ENCODE data around the gene PNMA6F.
"Not testable (repeated sequence)": the region's sequence is repeated elsewhere in the genome, so short reads cannot be mapped to it uniquely, and the experiment has no call there.

Gene PNMA6F

GRCh38 chrX:153333821-153334653 is 12.5 kb upstream of the PNMA6F start, which contains the start of gene ZNF275:
TSS of gene ZNF275 (plus strand) at chrX:153334153. CDS start at chrX:153336680, 2,527 bp downstream.
- Histone ChIP-seq H2AK5ac (ENCODE audit: low read length) (no peak within 1 kb of the TSS), H3K23ac (ENCODE audit: low read length) (no peak within 1 kb of the TSS), H3K18ac (ENCODE audit: low read length) (peak within 1 kb of the TSS; percentile 25), H3K56ac (ENCODE audit: low read length) (peak within 1 kb of the TSS; percentile 91), H3K4me2 (ENCODE audit: low read length) (peak within 1 kb of the TSS; percentile 57), H3K9ac (ENCODE audit: low read length) (peak within 1 kb of the TSS; percentile 88), H2BK5ac (ENCODE audit: low read length) (no peak within 1 kb of the TSS), H3K4ac (ENCODE audit: low read depth, low read length) (no peak within 1 kb of the TSS), H4K8ac (ENCODE audit: low read depth, low read length) (no peak within 1 kb of the TSS), H3K36me3 (ENCODE audit: control insufficient read depth, insufficient read depth, low read length) (no peaks in the 10 kb centered on the region), H4K5ac (ENCODE audit: low read length) (no peak within 1 kb of the TSS), H2BK120ac (ENCODE audit: low read depth, low read length) (no peak within 1 kb of the TSS), H3K4me1 (ENCODE audit: control insufficient read depth, low read depth, low read length) (no peaks in the 10 kb centered on the region), H3K27ac (ENCODE audit: low read depth, low read length) (no peak within 1 kb of the TSS), H3K27me3 (ENCODE audit: insufficient read depth, low read length, poor library complexity) (no peaks in the 10 kb centered on the region), H2BK15ac (replicated peaks; ENCODE audit: low read depth) (no peak within 1 kb of the TSS), H3K79me2 (ENCODE audit: control insufficient read depth, insufficient read depth, low read length) (no peaks in the 10 kb centered on the region), H3K79me1 (ENCODE audit: low read length) (no peaks in the 10 kb centered on the region), H3K4me3 (ENCODE audit: low read length) (peak within 1 kb of the TSS; percentile 68)
- WGBS (ENCODE audit: extremely low coverage, insufficient coverage, low lambda C conversion rate), result no CpG with 5 or more reads among the region's 86 CpGs
- DNase-seq, result peak; percentile 68

GRCh38 chrX:153333266-153333665 is 11.7 kb upstream of the PNMA6F start:
- WGBS (ENCODE audit: extremely low coverage, insufficient coverage, low lambda C conversion rate), result no CpG with 5 or more reads among the region's 2 CpGs
- DNase-seq, result no peak
- Histone ChIP-seq H4K8ac (ENCODE audit: low read depth, low read length) (no peak overlapping the region), H2BK120ac (ENCODE audit: low read depth, low read length) (no peak overlapping the region), H2BK15ac (replicated peaks; ENCODE audit: low read depth) (no peak overlapping the region), H3K9ac (ENCODE audit: low read length) (no peak overlapping the region), H3K27me3 (ENCODE audit: insufficient read depth, low read length, poor library complexity) (no peaks in the 10 kb centered on the region), H2AK5ac (ENCODE audit: low read length) (no peak overlapping the region), H3K56ac (ENCODE audit: low read length) (no peak overlapping the region), H3K79me1 (ENCODE audit: low read length) (no peaks in the 10 kb centered on the region), H2BK5ac (ENCODE audit: low read length) (no peak overlapping the region), H3K4me1 (ENCODE audit: control insufficient read depth, low read depth, low read length) (no peaks in the 10 kb centered on the region), H3K4me3 (ENCODE audit: low read length) (no peak overlapping the region), H3K23ac (ENCODE audit: low read length) (no peak overlapping the region), H3K4ac (ENCODE audit: low read depth, low read length) (no peak overlapping the region), H3K4me2 (ENCODE audit: low read length) (no peak overlapping the region), H3K36me3 (ENCODE audit: control insufficient read depth, insufficient read depth, low read length) (no peaks in the 10 kb centered on the region), H3K18ac (ENCODE audit: low read length) (no peak overlapping the region), H3K27ac (ENCODE audit: low read depth, low read length) (no peak overlapping the region), H3K79me2 (ENCODE audit: control insufficient read depth, insufficient read depth, low read length) (no peaks in the 10 kb centered on the region), H4K5ac (ENCODE audit: low read length) (no peak overlapping the region)

DNA sequence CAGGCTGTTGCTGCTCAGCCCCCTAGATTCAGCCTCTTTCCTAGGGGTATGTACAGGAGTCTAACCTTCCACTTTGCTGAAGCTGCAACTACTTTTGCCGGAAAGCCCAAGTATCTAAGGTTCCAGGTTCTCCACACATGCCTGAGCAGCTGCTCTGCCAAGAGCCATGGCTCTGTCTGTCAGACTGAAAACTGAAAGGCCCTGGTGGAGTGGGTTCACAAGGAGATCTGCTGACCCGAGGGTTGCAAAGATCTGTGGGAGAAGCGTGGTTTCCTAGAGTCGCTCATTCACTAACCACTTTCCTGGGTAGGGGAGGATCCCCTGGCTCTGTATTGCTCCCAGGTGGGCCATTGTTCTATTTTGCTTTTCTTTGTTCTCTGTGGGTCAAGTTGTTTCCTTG is 6.0 kb upstream of the PNMA6F start:
- Histone ChIP-seq H3K56ac (ENCODE audit: low read length) (no peak overlapping the region), H4K5ac (ENCODE audit: low read length) (no peak overlapping the region), H2BK5ac (ENCODE audit: low read length) (no peak overlapping the region), H3K79me1 (ENCODE audit: low read length) (no peaks in the 10 kb centered on the region), H3K9ac (ENCODE audit: low read length) (no peak overlapping the region), H4K8ac (ENCODE audit: low read depth, low read length) (no peak overlapping the region), H3K4ac (ENCODE audit: low read depth, low read length) (no peak overlapping the region), H3K36me3 (ENCODE audit: control insufficient read depth, insufficient read depth, low read length) (no peaks in the 10 kb centered on the region), H3K4me3 (ENCODE audit: low read length) (no peak overlapping the region), H3K23ac (ENCODE audit: low read length) (no peak overlapping the region), H3K79me2 (ENCODE audit: control insufficient read depth, insufficient read depth, low read length) (no peaks in the 10 kb centered on the region), H2BK15ac (replicated peaks; ENCODE audit: low read depth) (no peak overlapping the region), H2BK120ac (ENCODE audit: low read depth, low read length) (no peak overlapping the region), H3K27ac (ENCODE audit: low read depth, low read length) (no peak overlapping the region), H3K4me1 (ENCODE audit: control insufficient read depth, low read depth, low read length) (no peaks in the 10 kb centered on the region), H3K4me2 (ENCODE audit: low read length) (no peak overlapping the region), H3K27me3 (ENCODE audit: insufficient read depth, low read length, poor library complexity) (no peaks in the 10 kb centered on the region), H2AK5ac (ENCODE audit: low read length) (no peak overlapping the region), H3K18ac (ENCODE audit: low read length) (no peak overlapping the region)
- WGBS (ENCODE audit: extremely low coverage, insufficient coverage, low lambda C conversion rate), result no CpG with 5 or more reads among the region's 4 CpGs
- no peak for DNase-seq

DNA sequence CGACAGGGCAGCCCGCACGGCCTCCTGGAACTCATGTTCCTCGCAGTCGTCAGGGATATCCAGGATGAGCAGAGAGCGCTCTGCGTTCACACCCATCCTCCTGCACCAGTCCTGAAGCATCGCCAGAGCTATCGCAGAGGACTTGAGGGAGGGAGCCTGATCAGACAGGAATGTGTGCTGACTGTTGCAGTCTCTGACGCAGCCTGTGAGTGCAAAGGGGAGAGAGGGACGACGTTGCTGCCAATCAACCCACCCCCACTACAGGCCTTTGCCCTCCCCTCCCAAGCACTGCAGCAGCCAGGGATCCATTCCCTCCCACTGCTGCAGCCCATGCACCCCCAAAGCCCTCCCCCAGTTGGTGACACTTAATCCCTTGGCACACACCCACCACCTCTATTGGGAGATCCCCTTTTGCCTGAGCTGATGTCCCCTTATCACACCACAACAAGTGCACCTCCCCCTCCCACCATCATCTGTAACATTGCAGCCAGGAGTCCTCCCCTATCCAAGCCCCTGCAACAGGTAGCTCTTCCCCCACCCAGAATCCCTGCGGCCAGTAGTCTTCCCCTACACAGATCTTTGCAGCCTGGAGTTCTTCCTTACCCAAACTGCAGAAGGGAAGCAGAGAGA is 897 bp downstream of the PNMA6F start:
- no peak overlapping the region for H3K23ac ChIP-seq (ENCODE audit: low read length)
- H4K8ac ChIP-seq (ENCODE audit: low read depth, low read length), result no peak overlapping the region
- H3K4ac ChIP-seq (ENCODE audit: low read depth, low read length), result no peak overlapping the region
- H3K36me3 ChIP-seq (ENCODE audit: control insufficient read depth, insufficient read depth, low read length), result no peaks in the 10 kb centered on the region
- no peak overlapping the region for H3K18ac ChIP-seq (ENCODE audit: low read length)
- no peak overlapping the region for H4K5ac ChIP-seq (ENCODE audit: low read length)
- no peak for DNase-seq
- no CpG with 5 or more reads among the region's 13 CpGs for WGBS (ENCODE audit: extremely low coverage, insufficient coverage, low lambda C conversion rate)
- H3K79me2 ChIP-seq (ENCODE audit: control insufficient read depth, insufficient read depth, low read length), result no peaks in the 10 kb centered on the region
- H3K79me1 ChIP-seq (ENCODE audit: low read length), result no peaks in the 10 kb centered on the region
- no peak overlapping the region for H3K4me3 ChIP-seq (ENCODE audit: low read length)
- H3K9ac ChIP-seq (ENCODE audit: low read length), result no peak overlapping the region
- H3K27me3 ChIP-seq (ENCODE audit: insufficient read depth, low read length, poor library complexity), result no peaks in the 10 kb centered on the region
- H3K27ac ChIP-seq (ENCODE audit: low read depth, low read length), result no peak overlapping the region
- H2AK5ac ChIP-seq (ENCODE audit: low read length), result no peak overlapping the region
- no peak overlapping the region for H3K56ac ChIP-seq (ENCODE audit: low read length)
- H2BK120ac ChIP-seq (ENCODE audit: low read depth, low read length), result no peak overlapping the region
- H3K4me1 ChIP-seq (ENCODE audit: control insufficient read depth, low read depth, low read length), result no peaks in the 10 kb centered on the region
- H2BK15ac ChIP-seq (replicated peaks; ENCODE audit: low read depth), result no peak overlapping the region
- H3K4me2 ChIP-seq (ENCODE audit: low read length), result no peak overlapping the region
- no peak overlapping the region for H2BK5ac ChIP-seq (ENCODE audit: low read length)

- not testable (repeated sequence) for H2BK5ac ChIP-seq (ENCODE audit: low read length); DNase-seq; H2BK15ac ChIP-seq (replicated peaks; ENCODE audit: low read depth); H4K8ac ChIP-seq (ENCODE audit: low read depth, low read length); H2AK5ac ChIP-seq (ENCODE audit: low read length); H4K5ac ChIP-seq (ENCODE audit: low read length); H3K4me3 ChIP-seq (ENCODE audit: low read length); H3K27ac ChIP-seq (ENCODE audit: low read depth, low read length); H3K79me1 ChIP-seq (ENCODE audit: low read length); H3K79me2 ChIP-seq (ENCODE audit: control insufficient read depth, insufficient read depth, low read length); H2BK120ac ChIP-seq (ENCODE audit: low read depth, low read length); H3K4me1 ChIP-seq (ENCODE audit: control insufficient read depth, low read depth, low read length); H3K9ac ChIP-seq (ENCODE audit: low read length); H3K4ac ChIP-seq (ENCODE audit: low read depth, low read length); H3K36me3 ChIP-seq (ENCODE audit: control insufficient read depth, insufficient read depth, low read length); H3K4me2 ChIP-seq (ENCODE audit: low read length); H3K23ac ChIP-seq (ENCODE audit: low read length); H3K56ac ChIP-seq (ENCODE audit: low read length); H3K18ac ChIP-seq (ENCODE audit: low read length); H3K27me3 ChIP-seq (ENCODE audit: insufficient read depth, low read length, poor library complexity)
- WGBS (ENCODE audit: extremely low coverage, insufficient coverage, low lambda C conversion rate), result no CpG with 5 or more reads among the region's 1 CpG
Measured at GRCh38 chrX:153320047-153320443, 1.5 kb downstream of the PNMA6F start.
